Hepatocyte (in vitro differentiated cells): ENCODE measurements around the gene CHST4.
"Not testable (repeated sequence)": the region's sequence is repeated elsewhere in the genome, so short reads cannot be mapped to it uniquely, and the experiment has no call there.

Experiments
- EZH2phosphoT487 ChIP-seq: fragments of 200-600 bp; sonication (generic); IDR thresholded peaks from one replicate; pipeline ENCODE4 v1.6.1; 2018; ENCODE audit warnings: antibody characterized with exemption, mild to moderate bottlenecking, low read depth, moderate library complexity; ENCODE audit not compliant: unreplicated experiment, severe bottlenecking
- TF ChIP-seq, protein P1 (sequence below): fragments of 200-600 bp; sonication (generic); IDR thresholded peaks from 2 replicates; pipeline ENCODE4 v1.5.1; 2016; ENCODE audit warnings: antibody characterized with exemption, mild to moderate bottlenecking; ENCODE audit not compliant: poor library complexity

DNA sequence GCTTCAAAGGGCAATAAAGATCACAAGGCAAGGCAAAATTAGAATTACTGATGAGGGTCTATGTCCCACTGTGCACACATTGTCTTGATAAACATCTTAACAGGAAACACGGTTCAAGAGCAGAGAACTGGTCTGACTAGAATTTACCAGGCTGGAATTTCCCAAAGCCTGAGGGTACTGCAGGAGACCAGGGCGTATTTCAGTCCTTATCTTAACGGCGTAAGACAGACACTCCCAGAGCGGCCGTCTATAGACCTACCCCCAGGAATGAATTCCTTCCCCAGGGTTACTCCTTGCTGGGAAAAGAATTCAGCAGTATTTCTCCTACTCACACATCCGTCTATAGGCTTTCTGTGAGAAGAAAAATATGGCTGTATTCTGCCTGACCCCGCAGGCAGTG, 35.7 kb downstream of the CHST4 start:
- TF ChIP-seq, protein P1, sequence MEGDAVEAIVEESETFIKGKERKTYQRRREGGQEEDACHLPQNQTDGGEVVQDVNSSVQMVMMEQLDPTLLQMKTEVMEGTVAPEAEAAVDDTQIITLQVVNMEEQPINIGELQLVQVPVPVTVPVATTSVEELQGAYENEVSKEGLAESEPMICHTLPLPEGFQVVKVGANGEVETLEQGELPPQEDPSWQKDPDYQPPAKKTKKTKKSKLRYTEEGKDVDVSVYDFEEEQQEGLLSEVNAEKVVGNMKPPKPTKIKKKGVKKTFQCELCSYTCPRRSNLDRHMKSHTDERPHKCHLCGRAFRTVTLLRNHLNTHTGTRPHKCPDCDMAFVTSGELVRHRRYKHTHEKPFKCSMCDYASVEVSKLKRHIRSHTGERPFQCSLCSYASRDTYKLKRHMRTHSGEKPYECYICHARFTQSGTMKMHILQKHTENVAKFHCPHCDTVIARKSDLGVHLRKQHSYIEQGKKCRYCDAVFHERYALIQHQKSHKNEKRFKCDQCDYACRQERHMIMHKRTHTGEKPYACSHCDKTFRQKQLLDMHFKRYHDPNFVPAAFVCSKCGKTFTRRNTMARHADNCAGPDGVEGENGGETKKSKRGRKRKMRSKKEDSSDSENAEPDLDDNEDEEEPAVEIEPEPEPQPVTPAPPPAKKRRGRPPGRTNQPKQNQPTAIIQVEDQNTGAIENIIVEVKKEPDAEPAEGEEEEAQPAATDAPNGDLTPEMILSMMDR: not testable (repeated sequence)
- not testable (repeated sequence) for TF ChIP-seq EZH2phosphoT487
